ENCODE data around the gene PCID2.

PCID2 gene

DNA sequence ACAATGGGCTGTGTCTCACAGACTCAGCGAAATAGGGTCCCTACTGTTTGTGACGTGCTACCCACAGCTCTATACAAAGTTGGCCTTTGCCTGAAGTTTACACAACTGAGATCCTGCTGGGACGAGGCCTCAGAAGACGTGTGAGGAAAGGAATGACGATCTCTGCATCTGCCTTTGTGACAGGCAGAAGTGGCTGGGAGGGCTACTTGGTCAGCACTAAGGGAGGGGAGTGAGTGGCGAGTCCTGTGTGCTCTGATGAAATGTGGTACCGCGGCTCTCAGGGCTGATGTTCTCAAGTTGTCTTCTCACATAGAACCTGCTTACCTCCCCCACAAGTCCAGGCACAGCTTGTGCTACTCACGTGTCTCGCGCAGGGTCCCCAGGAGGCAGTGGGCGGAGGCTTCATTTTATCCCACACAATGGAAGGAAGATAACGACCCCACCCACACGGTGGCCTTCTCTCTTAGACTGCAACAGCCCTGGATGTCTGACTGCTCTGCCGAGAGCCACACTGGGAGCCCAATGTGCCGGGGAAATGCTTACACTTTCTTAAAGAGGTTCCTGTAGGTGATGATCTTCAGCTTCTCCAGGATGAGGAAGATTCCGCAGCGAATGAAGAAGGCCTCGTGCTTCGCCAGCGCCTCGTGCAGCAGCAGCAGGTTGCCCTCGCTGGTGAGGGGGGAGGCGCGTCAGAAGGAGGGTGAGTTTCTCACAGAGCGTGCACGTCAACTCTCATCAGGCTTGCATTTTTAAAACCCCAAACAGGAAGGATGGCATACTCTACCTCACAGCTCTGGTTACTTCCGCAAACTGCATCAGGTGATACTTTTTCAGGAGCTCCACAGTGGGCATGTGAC lies 28.9 kb downstream of the PCID2 start:
- H3K27me3 ChIP-seq (ENCODE audit: control insufficient read depth in 5 of 5, insufficient read depth in 4 of 5, low read length in 5 of 5): no peaks in the 10 kb centered on the region
- no peak overlapping the region for H3K4me3 ChIP-seq (ENCODE audit: low read depth in 1 of 5, low read length in 5 of 5)
- H3K9me3 ChIP-seq (ENCODE audit: control insufficient read depth in 5 of 5, low read length in 5 of 5): no peaks in the 10 kb centered on the region
- no peak overlapping the region for H3K9ac ChIP-seq (ENCODE audit: low read length in 5 of 5)
- H3K36me3 ChIP-seq (ENCODE audit: control insufficient read depth in 5 of 5, insufficient read depth in 5 of 5, low read length in 5 of 5): peaks cover 39 to 94% (median 76%) of the 10 kb centered on the region in 5 donors
- no peak overlapping the region for H3K27ac ChIP-seq (ENCODE audit: low read depth, low read length)
- no peaks in the 10 kb centered on the region for H3K4me1 ChIP-seq (ENCODE audit: control insufficient read depth in 5 of 5, insufficient read depth in 5 of 5, low read length in 5 of 5)

GRCh38 chr13:113178896-113179167 lies 29.6 kb downstream of the PCID2 start:
- H3K27me3 ChIP-seq (ENCODE audit: control insufficient read depth in 5 of 5, insufficient read depth in 4 of 5, low read length in 5 of 5): no peaks in the 10 kb centered on the region
- no peak overlapping the region for H3K27ac ChIP-seq (ENCODE audit: low read depth, low read length)
- H3K9me3 ChIP-seq (ENCODE audit: control insufficient read depth in 5 of 5, low read length in 5 of 5): no peaks in the 10 kb centered on the region
- H3K9ac ChIP-seq (ENCODE audit: low read length in 5 of 5): no peak overlapping the region
- no peaks in the 10 kb centered on the region for H3K4me1 ChIP-seq (ENCODE audit: control insufficient read depth in 5 of 5, insufficient read depth in 5 of 5, low read length in 5 of 5)
- H3K36me3 ChIP-seq (ENCODE audit: control insufficient read depth in 5 of 5, insufficient read depth in 5 of 5, low read length in 5 of 5): peaks cover 35 to 91% (median 72%) of the 10 kb centered on the region in 5 donors
- no peak overlapping the region for H3K4me3 ChIP-seq (ENCODE audit: low read depth in 1 of 5, low read length in 5 of 5)

DNA sequence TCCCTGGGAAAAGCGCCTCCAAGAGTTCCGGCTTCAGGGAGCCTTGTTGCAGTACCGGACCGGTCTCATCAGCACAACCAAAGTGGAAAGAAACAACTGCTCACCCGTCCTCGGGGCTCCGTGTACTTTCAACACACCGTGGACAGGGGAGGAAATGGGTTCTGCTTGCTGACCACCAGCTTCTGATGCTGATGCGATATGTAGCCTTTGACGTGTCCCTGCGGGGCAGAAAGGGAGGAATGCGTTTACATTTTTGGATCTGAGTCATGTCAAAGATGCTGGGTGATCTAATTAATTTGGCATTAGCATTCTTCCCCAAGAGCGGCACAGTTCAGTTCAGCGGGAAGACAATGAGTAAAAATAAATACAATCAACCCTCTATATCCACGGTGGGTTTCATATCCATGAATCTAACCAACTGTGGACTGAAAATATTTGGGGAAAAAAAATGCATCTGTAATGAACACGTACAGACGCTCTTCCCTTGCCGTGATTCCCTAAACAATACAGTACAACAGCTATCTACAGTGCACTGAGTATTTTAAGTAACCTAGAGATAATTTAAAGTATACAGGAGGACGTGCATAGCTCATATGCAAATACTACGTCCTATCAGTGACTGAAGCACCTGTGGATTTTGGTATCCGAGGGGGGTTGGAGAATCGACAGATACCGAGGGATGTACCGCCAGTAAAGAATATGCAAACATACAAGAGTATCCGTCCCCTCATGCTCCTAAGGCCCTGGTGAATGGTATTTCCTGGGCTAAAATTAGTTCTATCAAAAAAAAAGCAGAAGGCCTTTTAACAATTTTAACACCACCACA lies 30.2 kb downstream of the PCID2 start:
- no peak overlapping the region for H3K27ac ChIP-seq (ENCODE audit: low read depth, low read length)
- no peak overlapping the region for H3K4me3 ChIP-seq (ENCODE audit: low read depth in 1 of 5, low read length in 5 of 5)
- no peaks in the 10 kb centered on the region for H3K9me3 ChIP-seq (ENCODE audit: control insufficient read depth in 5 of 5, low read length in 5 of 5)
- H3K4me1 ChIP-seq (ENCODE audit: control insufficient read depth in 5 of 5, insufficient read depth in 5 of 5, low read length in 5 of 5): no peaks in the 10 kb centered on the region
- H3K27me3 ChIP-seq (ENCODE audit: control insufficient read depth in 5 of 5, insufficient read depth in 4 of 5, low read length in 5 of 5): no peaks in the 10 kb centered on the region
- H3K36me3 ChIP-seq (ENCODE audit: control insufficient read depth in 5 of 5, insufficient read depth in 5 of 5, low read length in 5 of 5): peaks cover 32 to 85% (median 67%) of the 10 kb centered on the region in 5 donors
- no peak overlapping the region for H3K9ac ChIP-seq (ENCODE audit: low read length in 5 of 5)

- H3K27ac ChIP-seq (ENCODE audit: low read depth, low read length): no peak overlapping the region
- no peak overlapping the region for H3K4me3 ChIP-seq (ENCODE audit: low read depth in 1 of 5, low read length in 5 of 5)
- H3K9me3 ChIP-seq (ENCODE audit: control insufficient read depth in 5 of 5, low read length in 5 of 5): no peaks in the 10 kb centered on the region
- H3K36me3 ChIP-seq (ENCODE audit: control insufficient read depth in 5 of 5, insufficient read depth in 5 of 5, low read length in 5 of 5): peaks cover 26 to 88% (median 71%) of the 10 kb centered on the region in 5 donors
- no peaks in the 10 kb centered on the region for H3K27me3 ChIP-seq (ENCODE audit: control insufficient read depth in 5 of 5, insufficient read depth in 4 of 5, low read length in 5 of 5)
- no peak overlapping the region for H3K9ac ChIP-seq (ENCODE audit: low read length in 5 of 5)
- no peaks in the 10 kb centered on the region for H3K4me1 ChIP-seq (ENCODE audit: control insufficient read depth in 5 of 5, insufficient read depth in 5 of 5, low read length in 5 of 5)
Measured at GRCh38 chr13:113176822-113177221, 31.6 kb downstream of the PCID2 start.

GRCh38 chr13:113176280-113176679 lies 32.2 kb downstream of the PCID2 start:
- Histone ChIP-seq H3K36me3 (ENCODE audit: control insufficient read depth in 5 of 5, insufficient read depth in 5 of 5, low read length in 5 of 5) (peaks cover 26 to 88% (median 77%) of the 10 kb centered on the region in 5 donors), H3K4me1 (ENCODE audit: control insufficient read depth in 5 of 5, insufficient read depth in 5 of 5, low read length in 5 of 5) (no peaks in the 10 kb centered on the region), H3K9ac (ENCODE audit: low read length in 5 of 5) (no peak overlapping the region), H3K27ac (ENCODE audit: low read depth, low read length) (no peak overlapping the region), H3K27me3 (ENCODE audit: control insufficient read depth in 5 of 5, insufficient read depth in 4 of 5, low read length in 5 of 5) (no peaks in the 10 kb centered on the region), H3K4me3 (ENCODE audit: low read depth in 1 of 5, low read length in 5 of 5) (no peak overlapping the region), H3K9me3 (ENCODE audit: control insufficient read depth in 5 of 5, low read length in 5 of 5) (no peaks in the 10 kb centered on the region)

GRCh38 chr13:113172419-113172926 lies 36.0 kb downstream of the PCID2 start:
- Histone ChIP-seq H3K9me3 (ENCODE audit: control insufficient read depth in 5 of 5, low read length in 5 of 5) (peaks cover 0 to 4% (median 0%) of the 10 kb centered on the region in 5 donors), H3K36me3 (ENCODE audit: control insufficient read depth in 5 of 5, insufficient read depth in 5 of 5, low read length in 5 of 5) (peaks cover 4 to 59% (median 46%) of the 10 kb centered on the region in 5 donors), H3K4me3 (ENCODE audit: low read depth in 1 of 5, low read length in 5 of 5) (no peak overlapping the region), H3K4me1 (ENCODE audit: control insufficient read depth in 5 of 5, insufficient read depth in 5 of 5, low read length in 5 of 5) (no peaks in the 10 kb centered on the region), H3K27ac (ENCODE audit: low read depth, low read length) (no peak overlapping the region), H3K9ac (ENCODE audit: low read length in 5 of 5) (no peak overlapping the region), H3K27me3 (ENCODE audit: control insufficient read depth in 5 of 5, insufficient read depth in 4 of 5, low read length in 5 of 5) (no peaks in the 10 kb centered on the region)

GRCh38 chr13:113171250-113172125 lies 37.0 kb downstream of the PCID2 start:
- no peak overlapping the region for H3K4me3 ChIP-seq (ENCODE audit: low read depth in 1 of 5, low read length in 5 of 5)
- H3K9me3 ChIP-seq (ENCODE audit: control insufficient read depth in 5 of 5, low read length in 5 of 5): peaks cover 0 to 8% (median 0%) of the 10 kb centered on the region in 5 donors
- H3K27me3 ChIP-seq (ENCODE audit: control insufficient read depth in 5 of 5, insufficient read depth in 4 of 5, low read length in 5 of 5): no peaks in the 10 kb centered on the region
- H3K27ac ChIP-seq (ENCODE audit: low read depth, low read length): no peak overlapping the region
- H3K4me1 ChIP-seq (ENCODE audit: control insufficient read depth in 5 of 5, insufficient read depth in 5 of 5, low read length in 5 of 5): no peaks in the 10 kb centered on the region
- H3K9ac ChIP-seq (ENCODE audit: low read length in 5 of 5): no peak overlapping the region
- H3K36me3 ChIP-seq (ENCODE audit: control insufficient read depth in 5 of 5, insufficient read depth in 5 of 5, low read length in 5 of 5): peaks cover 4 to 50% (median 41%) of the 10 kb centered on the region in 5 donors

GRCh38 chr13:113170511-113170910 lies 38.0 kb downstream of the PCID2 start:
- Histone ChIP-seq H3K4me3 (ENCODE audit: low read depth in 1 of 5, low read length in 5 of 5) (no peak overlapping the region), H3K4me1 (ENCODE audit: control insufficient read depth in 5 of 5, insufficient read depth in 5 of 5, low read length in 5 of 5) (no peaks in the 10 kb centered on the region), H3K36me3 (ENCODE audit: control insufficient read depth in 5 of 5, insufficient read depth in 5 of 5, low read length in 5 of 5) (peaks cover 4 to 40% (median 32%) of the 10 kb centered on the region in 5 donors), H3K27me3 (ENCODE audit: control insufficient read depth in 5 of 5, insufficient read depth in 4 of 5, low read length in 5 of 5) (no peaks in the 10 kb centered on the region), H3K27ac (ENCODE audit: low read depth, low read length) (no peak overlapping the region), H3K9ac (ENCODE audit: low read length in 5 of 5) (no peak overlapping the region), H3K9me3 (ENCODE audit: control insufficient read depth in 5 of 5, low read length in 5 of 5) (peaks cover 0 to 8% (median 0%) of the 10 kb centered on the region in 5 donors)

DNA sequence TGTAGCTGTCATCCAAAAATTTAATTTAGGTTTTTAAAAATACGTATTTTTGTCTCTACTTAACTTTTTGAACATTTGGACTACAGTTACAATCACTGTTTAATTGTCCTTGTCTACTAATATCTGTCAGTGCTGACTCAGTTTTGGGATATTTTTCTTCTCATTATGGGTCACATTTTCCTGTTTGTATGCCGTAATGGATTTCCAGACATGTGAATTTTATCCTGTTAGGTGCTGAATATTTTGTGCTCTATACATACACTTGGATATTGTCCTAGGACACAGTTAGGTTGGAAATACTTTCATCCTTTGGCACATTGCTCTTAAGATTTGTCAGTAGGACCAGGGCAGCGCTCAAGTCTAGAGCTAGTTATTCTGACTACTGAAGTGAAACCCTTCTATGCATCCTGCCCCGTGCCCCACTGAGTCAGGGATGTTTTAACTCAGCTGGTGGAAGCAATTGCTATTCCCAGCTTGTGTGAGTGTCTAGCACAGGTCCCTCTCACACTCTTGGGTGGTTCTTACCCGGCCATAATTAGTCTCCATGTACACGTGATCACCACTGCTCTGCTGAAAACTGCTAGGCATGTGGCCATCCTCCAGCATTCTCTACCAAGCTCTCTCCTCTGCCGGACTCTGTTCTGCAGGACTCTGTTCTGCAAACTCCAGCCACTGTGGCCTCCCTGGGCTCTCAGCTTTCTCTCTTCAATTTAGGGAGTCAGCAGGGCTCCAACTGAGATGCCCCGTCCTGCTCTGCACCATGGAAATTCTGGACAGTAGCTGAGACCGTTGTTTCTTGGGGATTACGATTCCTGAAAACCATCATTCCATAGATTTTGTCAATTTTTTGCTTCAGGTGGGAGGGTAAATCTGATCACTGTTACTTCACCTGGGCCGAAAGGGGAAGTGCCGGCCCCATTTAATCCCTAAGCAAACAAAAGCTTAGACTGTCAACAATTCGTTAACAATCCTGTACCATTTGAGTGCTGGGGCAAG lies 38.9 kb downstream of the PCID2 start:
- H3K4me3 ChIP-seq (ENCODE audit: low read depth in 1 of 5, low read length in 5 of 5): no peak overlapping the region
- no peak overlapping the region for H3K27ac ChIP-seq (ENCODE audit: low read depth, low read length)
- no peaks in the 10 kb centered on the region for H3K27me3 ChIP-seq (ENCODE audit: control insufficient read depth in 5 of 5, insufficient read depth in 4 of 5, low read length in 5 of 5)
- H3K36me3 ChIP-seq (ENCODE audit: control insufficient read depth in 5 of 5, insufficient read depth in 5 of 5, low read length in 5 of 5): peaks cover 0 to 31% (median 23%) of the 10 kb centered on the region in 5 donors
- H3K9me3 ChIP-seq (ENCODE audit: control insufficient read depth in 5 of 5, low read length in 5 of 5): peaks cover 0 to 8% (median 0%) of the 10 kb centered on the region in 5 donors
- H3K4me1 ChIP-seq (ENCODE audit: control insufficient read depth in 5 of 5, insufficient read depth in 5 of 5, low read length in 5 of 5): no peaks in the 10 kb centered on the region
- H3K9ac ChIP-seq (ENCODE audit: low read length in 5 of 5): no peak overlapping the region

All from subcutaneous abdominal adipose tissue (tissue), 5 donors.